Measurements from ENCODE around the gene MACF1. TPM values are rescaled to one million over a fixed set of nuclear protein-coding genes. Genes with fewer than 3 reads are reported as not detected.
A peak's percentile ranks its signal among the peaks of the same experiment; 100 is the strongest.

MACF1 gene
- total and polyA plus RNA-seq, 2 experiments from 2014 or later = 80.4 to 261 TPM

- H3K27ac ChIP-seq = no peak overlapping the region
- peaks cover 91% of the 10 kb centered on the region for H3K36me3 ChIP-seq
- TF ChIP-seq, protein P1, sequence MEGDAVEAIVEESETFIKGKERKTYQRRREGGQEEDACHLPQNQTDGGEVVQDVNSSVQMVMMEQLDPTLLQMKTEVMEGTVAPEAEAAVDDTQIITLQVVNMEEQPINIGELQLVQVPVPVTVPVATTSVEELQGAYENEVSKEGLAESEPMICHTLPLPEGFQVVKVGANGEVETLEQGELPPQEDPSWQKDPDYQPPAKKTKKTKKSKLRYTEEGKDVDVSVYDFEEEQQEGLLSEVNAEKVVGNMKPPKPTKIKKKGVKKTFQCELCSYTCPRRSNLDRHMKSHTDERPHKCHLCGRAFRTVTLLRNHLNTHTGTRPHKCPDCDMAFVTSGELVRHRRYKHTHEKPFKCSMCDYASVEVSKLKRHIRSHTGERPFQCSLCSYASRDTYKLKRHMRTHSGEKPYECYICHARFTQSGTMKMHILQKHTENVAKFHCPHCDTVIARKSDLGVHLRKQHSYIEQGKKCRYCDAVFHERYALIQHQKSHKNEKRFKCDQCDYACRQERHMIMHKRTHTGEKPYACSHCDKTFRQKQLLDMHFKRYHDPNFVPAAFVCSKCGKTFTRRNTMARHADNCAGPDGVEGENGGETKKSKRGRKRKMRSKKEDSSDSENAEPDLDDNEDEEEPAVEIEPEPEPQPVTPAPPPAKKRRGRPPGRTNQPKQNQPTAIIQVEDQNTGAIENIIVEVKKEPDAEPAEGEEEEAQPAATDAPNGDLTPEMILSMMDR (IDR thresholded peaks at IDR 0.05; ENCODE audit: low read depth, low read length) = no peak
- no peaks in the 10 kb centered on the region for H3K9me3 ChIP-seq (ENCODE audit: low read depth)
- DNase-seq (ENCODE audit: low read depth in 1 of 2, low spot score in 1 of 2) = peak in 1 of 2 donors; percentile 79
- H3K4me3 ChIP-seq = no peak overlapping the region
- H3K4me1 ChIP-seq (ENCODE audit: low read depth) = no peaks in the 10 kb centered on the region
- H3K27me3 ChIP-seq = no peaks in the 10 kb centered on the region
Measured at GRCh38 chr1:39317910-39318633, 113.6 kb downstream of the MACF1 start.

- Histone ChIP-seq H3K9me3 (ENCODE audit: low read depth) (no peaks in the 10 kb centered on the region), H3K36me3 (peaks cover 94% of the 10 kb centered on the region), H3K4me3 (no peak overlapping the region), H3K27me3 (no peaks in the 10 kb centered on the region), H3K27ac (no peak overlapping the region), H3K4me1 (ENCODE audit: low read depth) (no peaks in the 10 kb centered on the region)
- DNase-seq (ENCODE audit: low read depth in 1 of 2, low spot score in 1 of 2) = no peak
- TF ChIP-seq, protein P1 (IDR thresholded peaks at IDR 0.05; ENCODE audit: low read depth, low read length) = no peak
Measured at GRCh38 chr1:39321979-39322378, 117.5 kb downstream of the MACF1 start.

- no peaks in the 10 kb centered on the region for H3K9me3 ChIP-seq (ENCODE audit: low read depth)
- H3K4me3 ChIP-seq = no peak overlapping the region
- H3K27me3 ChIP-seq = no peaks in the 10 kb centered on the region
- DNase-seq (ENCODE audit: low read depth in 1 of 2, low spot score in 1 of 2) = no peak
- H3K4me1 ChIP-seq (ENCODE audit: low read depth) = no peaks in the 10 kb centered on the region
- TF ChIP-seq, protein P1 (IDR thresholded peaks at IDR 0.05; ENCODE audit: low read depth, low read length) = no peak
- no peak overlapping the region for H3K27ac ChIP-seq
- H3K36me3 ChIP-seq = peaks cover 94% of the 10 kb centered on the region
Measured at GRCh38 chr1:39322431-39322830, 117.9 kb downstream of the MACF1 start.

DNA sequence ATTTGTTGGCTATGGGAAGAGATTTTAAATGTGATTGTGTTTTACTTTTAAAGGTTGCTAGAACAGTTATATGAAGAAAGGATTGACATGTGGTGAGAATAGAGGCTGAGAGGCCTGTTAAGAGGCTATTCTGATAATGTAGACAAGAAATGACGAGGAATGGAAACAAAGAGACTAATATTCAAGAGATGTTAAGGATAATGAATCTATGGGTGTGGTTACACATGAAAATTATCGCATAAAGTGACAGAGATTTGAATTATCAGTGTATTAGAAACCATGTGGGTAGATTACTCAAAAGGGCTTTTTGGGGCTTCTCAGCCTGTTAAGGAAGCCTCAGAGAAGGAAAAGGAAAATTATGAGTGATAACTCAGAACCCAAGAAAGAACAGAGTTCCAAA is 120.4 kb downstream of the MACF1 start:
- no peaks in the 10 kb centered on the region for H3K4me1 ChIP-seq (ENCODE audit: low read depth)
- H3K27ac ChIP-seq = no peak overlapping the region
- no peak overlapping the region for H3K4me3 ChIP-seq
- DNase-seq (ENCODE audit: low read depth in 1 of 2, low spot score in 1 of 2) = no peak
- H3K27me3 ChIP-seq = no peaks in the 10 kb centered on the region
- H3K9me3 ChIP-seq (ENCODE audit: low read depth) = no peaks in the 10 kb centered on the region
- peaks cover 93% of the 10 kb centered on the region for H3K36me3 ChIP-seq
- TF ChIP-seq, protein P1 (IDR thresholded peaks at IDR 0.05; ENCODE audit: low read depth, low read length) = no peak

DNA sequence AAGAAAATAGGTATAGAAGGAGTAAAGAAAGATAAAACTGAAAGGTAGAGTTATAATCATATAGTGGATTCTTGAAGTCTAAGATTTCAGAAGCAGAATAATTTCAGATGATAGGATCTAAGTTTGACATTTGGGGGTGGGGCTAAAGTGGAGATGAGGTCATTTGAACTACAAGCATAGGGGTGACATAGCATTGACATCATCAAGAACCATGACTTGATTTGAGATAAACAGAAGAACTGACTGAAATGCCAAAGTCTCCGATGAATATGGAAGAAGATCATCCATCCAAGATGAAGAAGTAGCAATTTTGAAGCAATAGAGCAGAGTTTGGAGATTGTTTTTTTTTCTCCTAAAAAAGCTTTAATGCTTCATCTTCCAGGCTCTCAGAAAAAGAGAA is 122.3 kb downstream of the MACF1 start:
- Histone ChIP-seq H3K27ac (no peak overlapping the region), H3K4me1 (ENCODE audit: low read depth) (no peaks in the 10 kb centered on the region), H3K27me3 (no peaks in the 10 kb centered on the region), H3K9me3 (ENCODE audit: low read depth) (no peaks in the 10 kb centered on the region), H3K4me3 (no peak overlapping the region), H3K36me3 (peaks cover 80% of the 10 kb centered on the region)
- TF ChIP-seq, protein P1 (IDR thresholded peaks at IDR 0.05; ENCODE audit: low read depth, low read length) = no peak
- DNase-seq (ENCODE audit: low read depth in 1 of 2, low spot score in 1 of 2) = no peak

All from cardiac muscle cell (in vitro differentiated cells and primary cell).